Measurements from ENCODE around the gene SLC24A4.

The SLC24A4 gene

GRCh38 chr14:92297818-92298595, 25.0 kb upstream of the SLC24A4 start:
- no peak for TF ChIP-seq CTCF (IDR thresholded peaks at IDR 0.05; ENCODE audit: borderline replicate concordance, control extremely low read depth, extremely low read depth, insufficient read depth, missing control alignments)
- no peak for DNase-seq (ENCODE audit: low spot score)
- in situ Hi-C loops (cut with MboI; ENCODE audit: low sequenced_read_pairs, unreplicated experiment), result no loop called here

- in situ Hi-C loops (cut with MboI; ENCODE audit: low sequenced_read_pairs, unreplicated experiment), result no loop called here
- no peak for TF ChIP-seq CTCF (IDR thresholded peaks at IDR 0.05; ENCODE audit: borderline replicate concordance, control extremely low read depth, extremely low read depth, insufficient read depth, missing control alignments)
- no peak for DNase-seq (ENCODE audit: low spot score)
Measured at GRCh38 chr14:92302481-92302880, 20.5 kb upstream of the SLC24A4 start.

- in situ Hi-C loops (cut with MboI; ENCODE audit: low sequenced_read_pairs, unreplicated experiment), result no loop called here
- TF ChIP-seq CTCF (IDR thresholded peaks at IDR 0.05; ENCODE audit: borderline replicate concordance, control extremely low read depth, extremely low read depth, insufficient read depth, missing control alignments), result no peak
- no peak for DNase-seq (ENCODE audit: low spot score)
Measured at GRCh38 chr14:92308716-92309115, 14.2 kb upstream of the SLC24A4 start.

GRCh38 chr14:92309968-92310530, 12.9 kb upstream of the SLC24A4 start:
- in situ Hi-C loops (cut with MboI; ENCODE audit: low sequenced_read_pairs, unreplicated experiment), result no loop called here

GRCh38 chr14:92310776-92311375, 12.1 kb upstream of the SLC24A4 start:
- DNase-seq (ENCODE audit: low spot score), result no peak
- in situ Hi-C loops (cut with MboI; ENCODE audit: low sequenced_read_pairs, unreplicated experiment), result no loop called here
- no peak for TF ChIP-seq CTCF (IDR thresholded peaks at IDR 0.05; ENCODE audit: borderline replicate concordance, control extremely low read depth, extremely low read depth, insufficient read depth, missing control alignments)

More at GRCh38 chr14:92309968-92310530, 12.9 kb upstream of the SLC24A4 start:
- no peak for TF ChIP-seq CTCF (IDR thresholded peaks at IDR 0.05; ENCODE audit: borderline replicate concordance, control extremely low read depth, extremely low read depth, insufficient read depth, missing control alignments)
- DNase-seq (ENCODE audit: low spot score), result no peak

- no peak for DNase-seq (ENCODE audit: low spot score)
- in situ Hi-C loops (cut with MboI; ENCODE audit: low sequenced_read_pairs, unreplicated experiment), result no loop called here
- no peak for TF ChIP-seq CTCF (IDR thresholded peaks at IDR 0.05; ENCODE audit: borderline replicate concordance, control extremely low read depth, extremely low read depth, insufficient read depth, missing control alignments)
Measured at GRCh38 chr14:92314182-92314581, 8.8 kb upstream of the SLC24A4 start.

Data from GM13976 (cell line).